HG03039 (cell line): Measurements from ENCODE around the gene ABCC3.

Experiments used
- ATAC-seq: cut with Tn5 transposase; IDR thresholded peaks from one replicate; pipeline ENCODE4 v1.9.1; 2021; ENCODE audit warnings: mild to moderate bottlenecking, moderate library complexity; ENCODE audit not compliant: unreplicated experiment

Gene ABCC3

DNA sequence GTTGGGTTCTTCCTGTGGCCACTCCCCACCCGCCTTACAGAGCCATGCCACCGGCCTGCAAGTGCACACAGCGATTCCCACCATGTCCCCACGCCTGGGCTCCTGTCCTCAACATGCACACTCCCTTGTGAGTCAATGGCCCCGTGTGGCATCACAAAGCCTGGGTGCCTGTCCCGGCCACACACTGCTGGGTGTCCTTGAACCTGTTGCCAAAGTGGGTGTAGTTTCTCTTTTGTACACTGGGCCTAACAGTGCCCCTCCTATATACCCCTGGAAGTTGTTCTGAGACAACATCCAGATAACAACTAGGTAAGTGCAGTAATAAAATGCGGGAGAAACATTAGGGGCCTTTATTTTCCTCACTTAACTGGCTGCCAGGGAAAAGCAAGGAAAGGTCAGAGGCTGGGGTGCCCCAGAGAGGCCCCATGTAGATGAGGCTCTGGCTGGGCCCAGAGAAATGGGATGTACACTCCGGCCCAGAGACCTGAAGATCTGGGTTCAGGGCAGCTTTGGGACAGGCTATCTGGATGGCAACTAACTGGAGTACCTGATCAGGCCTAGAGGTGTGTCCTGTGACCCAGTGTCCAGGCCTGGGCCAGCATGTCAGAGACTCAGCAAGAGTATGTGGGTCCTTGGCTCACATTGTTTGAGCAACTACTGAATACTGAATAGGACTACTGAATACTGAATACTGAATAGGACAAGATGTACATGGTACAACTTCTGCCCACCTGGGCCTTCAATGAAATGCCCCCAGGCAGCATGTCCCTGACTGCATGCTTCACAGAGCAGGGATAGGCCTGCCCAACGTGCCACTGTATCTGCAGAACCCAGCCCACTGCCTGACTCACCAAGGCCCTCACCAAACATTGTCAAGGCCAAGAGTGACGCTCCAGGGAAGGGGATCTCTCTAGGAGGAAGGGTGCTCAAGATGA lies 8.3 kb downstream of the ABCC3 start:
- ATAC-seq: no peak

- no peak for ATAC-seq
These were observed 11.3 kb downstream of the ABCC3 start for GRCh38 chr17:50645748-50646682.

DNA sequence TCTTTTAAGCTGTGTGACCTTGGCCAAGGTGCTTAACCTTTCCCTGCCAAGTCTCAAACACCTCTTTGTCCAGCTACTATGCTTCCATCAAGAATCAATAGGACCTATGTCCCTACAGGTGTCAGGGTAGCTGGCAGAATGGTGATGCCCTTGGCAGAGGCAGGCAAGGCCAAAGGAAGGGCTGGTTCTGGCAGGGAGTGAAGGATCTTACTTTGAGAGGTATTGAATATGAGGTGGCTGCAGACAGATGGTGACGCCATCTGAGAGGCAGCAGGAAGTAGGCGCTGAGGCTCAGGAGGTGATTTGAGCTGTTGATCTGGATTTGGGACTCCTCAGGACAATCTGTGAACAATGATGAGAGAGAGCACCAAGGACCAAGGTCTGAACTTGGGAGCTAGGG lies 12.5 kb downstream of the ABCC3 start:
- ATAC-seq: no peak

GRCh38 chr17:50649042-50649908 lies 14.6 kb downstream of the ABCC3 start:
- no peak for ATAC-seq

GRCh38 chr17:50651661-50652060 lies 17.0 kb downstream of the ABCC3 start:
- ATAC-seq: no peak

- no peak for ATAC-seq
These were observed 19.1 kb downstream of the ABCC3 start for GRCh38 chr17:50653738-50654137.

DNA sequence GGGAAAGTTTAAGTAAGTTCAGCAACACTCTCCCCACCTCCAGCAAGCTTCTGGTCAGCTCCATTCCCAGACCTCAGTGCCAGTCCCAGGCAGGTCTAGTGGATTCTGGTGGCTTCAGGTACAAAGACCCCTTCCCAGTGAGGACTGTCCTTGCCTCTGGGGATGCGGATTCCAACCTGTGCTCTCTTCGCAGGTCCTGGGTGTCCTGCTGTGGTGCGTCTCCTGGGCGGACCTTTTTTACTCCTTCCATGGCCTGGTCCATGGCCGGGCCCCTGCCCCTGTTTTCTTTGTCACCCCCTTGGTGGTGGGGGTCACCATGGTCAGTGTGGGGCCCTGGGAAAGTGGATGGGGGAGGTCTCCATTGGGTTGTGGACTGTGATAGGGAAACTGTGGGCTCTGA lies 21.8 kb downstream of the ABCC3 start:
- no peak for ATAC-seq

DNA sequence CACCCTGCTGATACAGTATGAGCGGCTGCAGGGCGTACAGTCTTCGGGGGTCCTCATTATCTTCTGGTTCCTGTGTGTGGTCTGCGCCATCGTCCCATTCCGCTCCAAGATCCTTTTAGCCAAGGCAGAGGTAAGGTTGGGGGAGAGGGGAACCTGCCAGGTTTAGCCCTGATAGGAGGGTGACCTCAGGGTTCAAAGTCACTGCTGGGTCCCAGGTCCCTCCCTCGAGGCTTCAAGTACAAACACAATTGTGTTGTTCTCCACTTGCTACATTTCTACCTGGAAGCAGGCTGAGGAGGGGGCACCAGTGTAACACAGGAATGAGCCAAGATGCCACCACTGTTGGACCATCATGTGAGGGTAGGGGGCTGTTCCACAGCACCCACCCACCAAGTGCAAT lies 22.4 kb downstream of the ABCC3 start:
- ATAC-seq: no peak

DNA sequence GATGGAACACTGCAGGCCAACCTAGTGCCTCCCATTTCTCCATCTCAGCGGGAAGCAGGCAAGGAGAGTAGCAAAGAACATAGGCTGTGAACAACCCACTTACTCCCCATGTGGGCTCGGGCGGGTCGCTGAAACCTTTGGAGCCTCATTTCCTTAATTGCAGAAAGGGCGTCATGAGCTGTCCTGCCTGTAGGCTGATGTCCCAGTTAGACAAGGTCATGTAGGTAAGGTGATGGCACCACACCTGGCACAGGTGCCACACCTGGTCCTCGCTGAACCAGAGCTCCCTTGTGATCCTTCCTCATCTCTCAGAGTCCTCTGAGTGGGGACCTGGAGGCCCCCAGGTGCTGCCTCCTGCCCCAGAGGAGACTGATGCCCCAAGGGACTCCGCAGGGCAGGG lies 22.9 kb downstream of the ABCC3 start:
- ATAC-seq: no peak

GRCh38 chr17:50658616-50659015 lies 23.9 kb downstream of the ABCC3 start:
- ATAC-seq: no peak

DNA sequence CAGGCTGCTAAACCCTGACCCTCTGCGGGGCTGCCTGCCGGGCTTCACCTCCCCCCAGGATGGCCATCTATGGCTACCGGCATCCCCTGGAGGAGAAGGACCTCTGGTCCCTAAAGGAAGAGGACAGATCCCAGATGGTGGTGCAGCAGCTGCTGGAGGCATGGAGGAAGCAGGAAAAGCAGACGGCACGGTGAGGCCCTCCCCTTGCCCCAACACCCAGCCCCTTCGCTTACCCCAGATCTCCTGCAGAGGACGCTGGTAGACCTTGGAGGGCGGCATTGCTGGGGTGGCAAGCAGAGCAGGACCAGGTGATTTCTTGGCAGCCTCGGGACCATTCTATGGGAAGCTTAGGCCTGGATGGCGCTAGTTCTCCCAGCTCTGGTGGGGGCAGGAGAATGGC lies 24.5 kb downstream of the ABCC3 start:
- ATAC-seq: no peak

DNA sequence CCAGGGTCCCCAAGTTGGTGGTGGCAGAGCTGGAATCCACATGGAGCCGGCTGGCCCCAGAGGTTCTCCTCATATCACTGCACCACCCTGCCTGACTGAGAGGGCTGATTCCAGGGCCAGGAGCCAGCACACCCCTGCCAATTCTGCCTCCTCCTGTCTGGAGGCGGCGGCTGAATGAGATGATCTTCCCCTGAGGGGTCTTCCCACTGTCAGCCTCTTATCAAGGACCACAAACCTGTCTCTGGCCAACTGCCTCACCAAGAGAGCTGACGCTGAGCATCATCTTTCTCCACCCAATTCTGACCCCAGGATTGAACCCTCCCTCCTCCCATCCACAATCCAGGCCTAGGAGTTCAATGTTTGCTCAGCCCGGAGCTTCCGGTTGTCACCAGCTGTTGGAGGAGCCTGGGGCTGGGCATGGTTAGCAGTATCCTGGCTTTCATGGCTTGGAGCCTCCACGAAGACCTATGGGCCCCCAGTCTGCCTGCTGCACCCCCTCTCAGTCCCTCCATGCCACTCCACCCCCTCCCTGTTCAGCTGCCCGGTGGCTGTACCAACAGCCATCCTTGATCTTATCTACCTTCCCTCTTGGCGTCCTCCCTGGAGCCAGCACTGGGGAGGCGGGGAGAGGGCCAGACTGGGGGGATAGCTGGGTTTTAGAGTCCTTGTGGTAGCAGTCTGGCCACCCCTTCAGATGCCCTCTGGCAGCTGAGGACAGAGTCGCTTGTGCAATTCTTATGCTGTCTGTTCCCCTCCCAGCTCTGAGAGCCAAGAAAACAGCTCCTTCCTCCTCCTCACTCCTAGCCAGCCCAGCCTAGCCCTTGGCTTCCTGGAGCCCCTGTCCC lies 25.6 kb downstream of the ABCC3 start:
- no peak for ATAC-seq

- ATAC-seq: no peak
These were observed 26.2 kb downstream of the ABCC3 start for GRCh38 chr17:50660887-50661345.

DNA sequence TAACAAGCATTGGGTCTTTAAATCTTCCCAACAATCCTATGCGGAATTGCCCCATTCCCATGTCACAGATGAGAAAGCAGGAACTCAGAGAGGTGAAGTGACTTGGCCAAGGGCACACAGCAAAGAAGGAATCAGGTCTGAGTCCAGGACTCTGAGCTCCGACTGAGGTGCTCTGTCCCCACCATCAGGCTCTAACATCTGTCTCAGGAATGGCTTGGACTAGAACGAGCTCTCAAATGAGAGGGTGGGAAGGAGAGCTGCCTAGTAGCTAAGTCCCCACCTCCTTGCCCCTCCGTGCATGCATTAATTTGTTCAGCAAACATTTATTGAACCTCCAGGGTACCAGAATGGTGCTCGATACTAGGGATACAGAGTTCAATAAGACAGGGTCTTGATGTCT lies 26.7 kb downstream of the ABCC3 start:
- no peak for ATAC-seq

- ATAC-seq: no peak
These were observed 27.2 kb downstream of the ABCC3 start for GRCh38 chr17:50661795-50662391.

GRCh38 chr17:50662632-50663225 lies 28.0 kb downstream of the ABCC3 start:
- ATAC-seq: no peak

GRCh38 chr17:50663812-50664374 lies 29.2 kb downstream of the ABCC3 start:
- ATAC-seq: no peak

- ATAC-seq: no peak
These were observed 30.2 kb downstream of the ABCC3 start for GRCh38 chr17:50664788-50665458.
